HG03460 (cell line): ENCODE data around the gene INPP5K.
"Not testable (repeated sequence)": the region's sequence is repeated elsewhere in the genome, so short reads cannot be mapped to it uniquely, and the experiment has no call there.

Experiments used
- ATAC-seq: cut with Tn5 transposase; IDR thresholded peaks from one replicate; pipeline ENCODE4 v1.9.1; 2021; ENCODE audit not compliant: unreplicated experiment

Gene INPP5K

DNA sequence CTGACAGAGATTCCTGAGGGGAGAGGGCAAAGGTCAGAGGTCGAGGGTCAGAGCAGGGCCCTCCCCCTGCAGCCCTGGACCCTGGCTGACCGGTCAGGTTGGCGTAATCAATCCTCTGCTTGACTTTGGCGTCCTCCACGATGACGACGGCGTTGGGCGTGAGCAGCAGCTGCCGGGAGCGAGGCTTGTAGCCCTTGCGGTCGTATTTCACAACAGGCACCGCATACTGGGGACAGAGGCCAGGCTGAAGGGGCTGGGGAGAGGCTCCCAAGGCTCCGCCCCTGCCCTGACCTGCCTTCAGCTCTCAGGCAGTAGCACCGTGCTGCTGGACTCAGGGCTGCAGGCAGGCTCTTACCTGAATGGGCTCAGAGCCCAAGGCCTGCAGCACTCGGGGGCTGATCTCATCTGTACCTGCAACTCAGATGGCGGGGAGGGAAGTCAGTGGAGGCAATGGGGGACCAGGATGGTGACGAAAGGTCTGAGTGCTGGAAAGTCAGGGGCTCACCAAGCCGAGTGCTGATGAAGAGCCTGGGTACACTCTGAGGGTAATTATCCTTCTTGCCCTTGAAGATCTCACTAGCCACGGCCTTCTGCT, 48.4 kb downstream of the INPP5K start:
- ATAC-seq, result no peak

GRCh38 chr17:1467258-1467657, 49.2 kb downstream of the INPP5K start:
- no peak for ATAC-seq

DNA sequence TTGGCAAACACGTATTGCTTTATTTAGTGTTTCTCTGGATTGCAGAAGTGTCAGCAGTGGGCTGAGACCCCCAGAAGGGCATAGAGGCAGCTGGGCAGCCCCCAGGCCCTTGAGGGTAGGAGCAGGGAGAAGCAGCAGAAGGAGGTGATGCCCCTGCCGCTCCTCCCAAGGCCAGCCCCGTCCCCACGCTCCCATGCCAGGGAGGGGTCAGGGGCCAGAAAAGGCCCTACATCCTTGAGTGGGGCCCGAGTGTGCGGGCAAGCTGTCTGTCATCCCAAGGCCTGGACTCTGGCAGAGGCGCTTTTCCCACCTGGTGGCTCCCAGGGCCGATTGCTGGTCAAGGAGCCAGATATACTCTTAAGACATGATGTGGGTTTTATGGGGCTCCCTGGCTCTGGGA, 52.2 kb downstream of the INPP5K start:
- no peak for ATAC-seq

DNA sequence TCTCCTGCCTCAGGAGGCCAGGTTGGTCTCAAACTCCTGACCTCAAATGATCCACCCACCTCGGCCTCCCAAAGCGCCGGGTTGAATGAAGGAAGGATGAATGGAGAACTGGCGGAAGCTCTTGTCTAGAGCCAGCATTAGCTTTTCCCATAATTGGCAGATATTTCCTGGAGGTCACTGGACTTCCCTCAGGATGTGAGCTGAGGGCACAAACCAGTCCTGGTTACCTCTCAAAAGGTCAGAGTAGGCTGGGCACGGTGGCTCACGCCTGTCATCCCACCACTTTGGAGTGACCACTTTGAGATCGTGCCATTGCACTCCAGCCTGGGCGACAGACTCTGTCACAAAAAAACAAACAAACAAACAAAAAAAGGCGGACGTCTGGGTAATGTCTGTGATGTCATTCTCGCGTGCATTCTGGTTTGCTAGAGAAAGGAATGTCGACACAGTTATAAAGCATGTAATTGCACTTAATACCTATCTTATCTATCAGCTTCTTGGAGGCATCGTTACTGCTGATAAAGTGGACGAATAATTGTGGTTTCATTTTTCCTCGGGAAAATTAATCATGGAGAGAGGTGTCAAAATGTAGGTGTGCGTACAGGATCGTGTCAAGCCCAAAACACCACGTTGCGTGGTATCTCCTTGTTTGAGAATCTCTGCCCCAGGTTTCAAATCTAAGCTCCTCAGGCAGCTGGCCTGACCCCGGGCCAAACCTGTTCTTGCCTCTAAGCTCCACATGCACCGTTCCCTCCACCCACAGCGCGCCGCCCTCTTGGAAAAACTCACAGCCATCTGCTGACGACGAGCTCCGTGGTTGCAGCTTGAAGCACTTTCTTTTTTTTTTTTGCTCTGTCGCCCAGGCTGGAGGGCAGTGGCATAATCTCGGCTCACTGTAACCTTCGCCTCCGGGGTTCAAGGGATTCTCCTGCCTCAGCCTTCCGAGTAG, 54.0 kb downstream of the INPP5K start:
- ATAC-seq, result no peak

GRCh38 chr17:1461198-1461944, 55.0 kb downstream of the INPP5K start:
- no peak for ATAC-seq

- no peak for ATAC-seq
These were observed 56.2 kb downstream of the INPP5K start for GRCh38 chr17:1460233-1460632.

DNA sequence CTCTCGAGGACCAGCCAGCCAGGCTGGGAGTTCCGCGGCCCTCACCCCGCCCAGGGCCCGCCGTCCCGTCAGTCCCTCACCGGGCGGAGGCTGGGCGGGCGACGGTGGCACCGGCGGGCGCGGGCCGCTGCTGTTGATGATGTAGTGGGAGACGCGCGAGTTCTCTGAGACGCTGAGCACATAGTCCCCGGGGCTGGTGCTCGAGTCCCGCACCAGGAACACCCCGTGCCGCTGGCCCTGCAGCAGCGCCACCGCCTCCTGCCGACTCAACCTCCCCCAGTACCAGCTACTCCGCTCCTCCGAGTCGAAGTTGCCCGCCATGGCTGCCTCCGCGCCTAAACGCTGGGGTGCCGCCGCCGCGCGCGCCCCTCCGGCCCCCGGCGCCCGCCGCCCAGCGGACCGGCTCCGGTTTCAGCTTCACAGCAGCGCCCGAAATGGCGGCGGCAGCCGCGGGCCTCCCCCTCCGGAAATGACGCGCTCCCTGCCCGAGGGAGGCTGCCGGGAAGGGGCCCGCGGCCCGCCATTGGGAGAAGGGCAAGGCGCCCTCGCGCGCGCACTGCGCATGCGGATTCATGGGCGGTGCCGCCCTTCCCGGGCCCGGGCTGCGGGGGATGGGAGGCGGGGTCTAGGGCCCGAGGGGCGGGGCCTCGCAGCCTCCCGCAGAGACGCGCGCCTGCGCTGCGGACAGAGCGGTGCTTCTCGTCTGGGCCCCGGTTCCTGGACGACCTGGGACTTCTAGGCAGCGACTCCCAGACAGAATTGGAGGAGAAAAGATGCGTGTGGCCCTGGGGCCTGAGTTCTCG, 60.4 kb downstream of the INPP5K start, which contains the start of gene CRK:
TSS of gene CRK (minus strand) at position 436 of the 803 bp plus-strand sequence. CDS start at position 321, 115 bp downstream.
- peak; percentile 71 for ATAC-seq

DNA sequence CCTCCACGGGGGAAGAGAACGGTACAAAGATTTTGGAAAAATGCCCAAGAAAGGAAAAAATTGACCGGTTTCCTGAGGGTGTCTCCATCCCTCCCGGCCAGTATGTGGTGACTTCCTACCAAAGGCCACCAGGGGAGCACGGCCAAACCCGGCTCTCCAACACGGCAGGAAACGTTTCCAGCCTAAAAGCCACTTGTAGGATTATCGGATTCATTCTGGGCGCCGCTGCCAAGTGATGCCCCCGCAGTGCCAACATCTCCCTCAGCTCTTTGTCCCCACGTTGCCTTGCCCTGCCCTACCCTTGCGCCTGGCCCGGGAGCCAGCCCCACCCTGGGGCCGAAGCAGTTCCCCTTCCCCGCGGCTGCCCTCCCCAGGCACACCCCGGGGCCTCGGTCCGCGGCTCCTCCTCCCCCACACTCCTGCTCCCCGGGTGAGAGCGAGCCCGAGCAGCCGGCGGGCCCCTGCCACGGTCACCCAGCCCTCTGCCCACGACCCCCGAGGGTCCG, 61.1 kb downstream of the INPP5K start:
- ATAC-seq, result peak; percentile 31

GRCh38 chr17:1454541-1454940, 61.9 kb downstream of the INPP5K start:
- no peak for ATAC-seq

DNA sequence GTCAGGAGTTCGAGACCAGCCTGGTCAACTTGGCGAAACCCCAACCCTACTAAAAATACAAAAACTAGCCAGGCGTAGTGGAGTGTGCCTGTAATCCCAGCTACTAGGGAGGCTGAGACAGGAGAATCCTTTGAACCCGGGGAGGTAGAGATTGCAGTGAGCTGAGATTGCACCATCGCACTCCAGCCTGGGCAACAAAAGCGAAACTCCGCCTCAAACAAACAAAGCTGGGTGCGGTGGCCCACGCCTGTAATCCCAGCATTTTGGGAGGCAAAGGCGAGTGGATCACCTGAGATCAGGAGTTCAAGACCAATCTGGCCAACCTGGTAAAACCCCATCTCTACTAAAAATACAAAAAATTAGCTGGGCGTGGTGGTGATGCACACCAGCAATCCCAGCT, 62.7 kb downstream of the INPP5K start:
- ATAC-seq, result not testable (repeated sequence)

- no peak for ATAC-seq
These were observed 63.6 kb downstream of the INPP5K start for GRCh38 chr17:1452836-1453235.

GRCh38 chr17:1450261-1450660, 66.2 kb downstream of the INPP5K start:
- ATAC-seq, result not testable (repeated sequence)

DNA sequence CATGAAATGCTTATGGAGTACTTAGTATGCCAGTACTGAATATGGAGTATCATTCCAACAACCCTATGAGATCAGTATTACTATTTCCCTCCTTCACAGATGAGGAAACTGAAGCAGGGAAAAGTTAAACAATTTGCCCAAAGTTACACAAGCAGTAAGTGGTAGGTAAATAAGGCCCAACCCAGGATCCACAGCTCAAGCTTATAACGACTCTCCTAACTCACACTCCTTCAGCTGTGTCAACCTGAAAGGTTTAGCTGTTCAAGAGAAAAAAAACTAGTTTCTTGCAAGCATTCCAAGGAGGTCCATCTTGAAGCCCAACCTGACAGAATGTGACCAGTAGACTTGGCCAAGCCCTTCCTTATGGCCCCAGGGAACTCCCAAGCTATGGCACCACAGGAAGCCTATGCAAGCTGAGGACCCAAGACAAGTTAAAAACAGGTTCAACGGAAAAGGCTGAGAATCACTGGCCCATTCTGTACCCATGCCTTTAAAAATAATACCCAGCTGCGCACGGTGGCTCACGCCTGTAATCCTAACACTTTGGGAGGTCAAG, 66.9 kb downstream of the INPP5K start:
- ATAC-seq, result no peak

DNA sequence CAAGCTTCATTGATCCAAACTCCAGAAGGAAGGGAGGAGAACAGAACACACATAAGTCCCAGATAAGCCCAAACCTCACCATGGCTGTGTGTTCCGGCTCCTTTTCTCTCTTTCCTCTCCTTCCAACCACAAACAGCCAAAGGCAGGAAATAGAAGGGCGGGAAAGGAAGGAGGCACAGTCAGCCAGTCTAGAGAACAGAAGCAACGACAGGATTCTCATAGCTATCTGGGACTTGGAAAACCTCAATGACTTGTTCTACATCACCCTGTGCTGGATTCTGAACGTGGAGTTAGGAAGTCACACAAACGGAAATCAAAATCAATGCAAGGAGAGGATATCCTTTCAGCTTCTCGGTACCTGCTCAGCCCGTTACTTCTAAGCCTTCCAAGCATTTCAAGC, 69.4 kb downstream of the INPP5K start:
- ATAC-seq, result no peak

- ATAC-seq, result no peak
These were observed 70.2 kb downstream of the INPP5K start for GRCh38 chr17:1446201-1446600.

DNA sequence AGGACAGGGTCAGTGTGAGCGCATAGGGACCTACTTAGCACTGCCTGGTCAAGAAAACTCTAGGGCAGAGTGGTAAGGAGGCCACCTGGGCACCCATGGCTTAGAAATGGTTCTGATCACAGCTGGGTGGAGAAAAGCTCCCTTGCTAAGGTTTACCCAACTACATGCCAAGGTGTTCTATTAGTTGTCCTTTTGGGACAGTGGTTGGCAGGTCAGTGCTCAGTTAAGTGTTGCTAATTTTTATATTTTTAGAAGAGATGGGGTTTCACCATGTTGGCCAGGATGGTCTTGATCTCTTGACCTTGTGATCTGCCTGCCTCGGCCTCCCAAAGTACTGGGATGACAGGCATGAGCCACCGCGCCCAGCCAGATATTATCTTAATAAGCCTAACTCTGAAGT, 70.7 kb downstream of the INPP5K start:
- not testable (repeated sequence) for ATAC-seq
